GM23338 (cell line): ENCODE results near the gene TERT. TPM values are rescaled to one million over a fixed set of nuclear protein-coding genes. Genes with fewer than 3 reads are reported as not detected.

Experiments
- ATAC-seq: fragments of 200-7000 bp; cut with Tn5 transposase; 3 replicates; pipeline ENCODE4 v1.9.1; 2020
- DNase-seq: peaks from one replicate; pipeline ENCODE4 v3.0.0-alpha.2; 2015; ENCODE audit warnings: low spot score
- H2AFZ ChIP-seq: fragments of 200-600 bp; sonication (generic); 2 replicates; pipeline ENCODE4 v1.8.0; 2016; ENCODE audit warnings: antibody characterized with exemption, mild to moderate bottlenecking, moderate library complexity
- H3F3A ChIP-seq: fragments of 200-600 bp; sonication (generic); replicated peaks from 2 replicates; pipeline ENCODE4 v1.8.0; 2017; ENCODE audit warnings: antibody characterized with exemption, mixed run types, low read depth
- H3K27ac ChIP-seq: fragments of 200-600 bp; sonication (generic); 2 replicates; pipeline ENCODE4 v1.6.1; 2016; ENCODE audit warnings: low read depth
- H3K27me3 ChIP-seq: fragments of 200-600 bp; sonication (generic); 2 replicates; pipeline ENCODE4 v1.8.0; 2016; ENCODE audit warnings: mild to moderate bottlenecking, mixed run types, moderate library complexity; ENCODE audit not compliant: insufficient read depth
- H3K36me3 ChIP-seq: fragments of 200-600 bp; sonication (generic); 2 replicates; pipeline ENCODE4 v1.8.0; 2016; ENCODE audit warnings: mild to moderate bottlenecking; ENCODE audit not compliant: insufficient read depth
- H3K4me1 ChIP-seq: fragments of 200-600 bp; sonication (generic); 2 replicates; pipeline ENCODE4 v1.8.0; 2016; ENCODE audit warnings: mild to moderate bottlenecking, moderate library complexity; ENCODE audit not compliant: insufficient read depth
- H3K4me2 ChIP-seq: fragments of 200-600 bp; sonication (generic); 2 replicates; pipeline ENCODE4 v1.7.1; 2017; ENCODE audit warnings: mixed run types
- H3K4me3 ChIP-seq: fragments of 200-600 bp; sonication (generic); 2 replicates; pipeline ENCODE4 v1.6.1; 2016; ENCODE audit warnings: mixed run types
- H3K79me2 ChIP-seq: fragments of 200-600 bp; sonication (generic); replicated peaks from 2 replicates; pipeline ENCODE4 v1.8.0; 2017; ENCODE audit warnings: mild to moderate bottlenecking; ENCODE audit not compliant: insufficient read depth
- H3K9me2 ChIP-seq: fragments of 200-600 bp; sonication (generic); 2 replicates; pipeline ENCODE4 v1.8.0; 2017; ENCODE audit not compliant: insufficient read depth
- H4K20me1 ChIP-seq: fragments of 200-600 bp; sonication (generic); replicated peaks from 2 replicates; pipeline ENCODE4 v1.8.0; 2017; ENCODE audit warnings: mild to moderate bottlenecking; ENCODE audit not compliant: insufficient read depth
- H3K27ac Mint-ChIP-seq: 2 replicates; pipeline ENCODE4 v1.8.0; 2020; ENCODE audit warnings: inconsistent platforms, mild to moderate bottlenecking, moderate library complexity, mixed read lengths
- H3K27me3 Mint-ChIP-seq: 3 replicates; pipeline ENCODE4 v1.8.0; 2022; ENCODE audit warnings: low read depth, mild to moderate bottlenecking, moderate library complexity, mixed read lengths, inconsistent platforms; ENCODE audit not compliant: insufficient read depth, poor library complexity
- H3K36me3 Mint-ChIP-seq: 3 replicates; pipeline ENCODE4 v1.8.0; 2021; ENCODE audit warnings: low read depth, mild to moderate bottlenecking, inconsistent platforms, moderate library complexity, mixed read lengths
- H3K4me1 Mint-ChIP-seq: 3 replicates; pipeline ENCODE4 v1.8.0; 2020; ENCODE audit warnings: mild to moderate bottlenecking, inconsistent platforms, mixed read lengths
- H3K4me3 Mint-ChIP-seq: 3 replicates; pipeline ENCODE4 v1.8.0; 2021; ENCODE audit warnings: moderate library complexity, mild to moderate bottlenecking, inconsistent platforms, mixed read lengths
- H3K9me3 Mint-ChIP-seq: 3 replicates; pipeline ENCODE4 v1.8.0; 2020; ENCODE audit warnings: moderate library complexity, mild to moderate bottlenecking, inconsistent platforms, mixed read lengths
- REST ChIP-seq: IDR thresholded peaks from one replicate; pipeline ENCODE4 v1.6.1; 2018; ENCODE audit warnings: antibody characterized with exemption; ENCODE audit not compliant: unreplicated experiment
- ZNF114 ChIP-seq: fragments of 250-450 bp; sonication (Bioruptor Pico); IDR thresholded peaks from 2 replicates; pipeline ENCODE4 v1.5.0; 2020; ENCODE audit warnings: mild to moderate bottlenecking, moderate library complexity
- ZNF462 ChIP-seq: fragments of 250-450 bp; sonication (Bioruptor Pico); IDR thresholded peaks from 2 replicates; pipeline ENCODE4 v1.5.0; 2020; ENCODE audit warnings: mild to moderate bottlenecking, moderate library complexity
- polyA plus RNA-seq: library from polyadenylated mRNA; unstranded; fragments of >200 nt; fragmentation: Nextera tagmentation; extraction: Ambion mirVana; gene quantifications from 2 replicates; pipeline ENCODE4 v1.2.1, GENCODE V29; 2016
- total RNA-seq: library from RNA; depleted of rRNA; stranded (reverse); fragments of >200 nt; shearing (Covaris generic); gene quantifications from 2 replicates; pipeline ENCODE4 v1.2.3, GENCODE V29; 2014

Gene TERT
- total and polyA plus RNA-seq, 2 experiments from 2014 or later = 9.8 to 46.4 TPM

- Mint-ChIP-seq H3K4me1 (no peaks in the 10 kb centered on the region; the same call in 2 of the 3 replicates), H3K27me3 (peaks cover 9% of the 10 kb centered on the region), H3K27ac (no peak overlapping the region), H3K9me3 (peaks cover 8% of the 10 kb centered on the region; the same call in 2 of the 3 replicates), H3K4me3 (no peak overlapping the region), H3K36me3 (peaks cover 32% of the 10 kb centered on the region)
- Histone ChIP-seq H2AFZ (no peak overlapping the region), H3K36me3 (peaks cover 5% of the 10 kb centered on the region; the same call in 1 of the 2 replicates), H3K79me2 (no peaks in the 10 kb centered on the region), H3F3A (no peaks in the 10 kb centered on the region), H3K4me3 (no peak overlapping the region), H4K20me1 (no peaks in the 10 kb centered on the region), H3K4me2 (no peak overlapping the region), H3K27me3 (no peaks in the 10 kb centered on the region), H3K9me2 (no peaks in the 10 kb centered on the region), H3K4me1 (no peaks in the 10 kb centered on the region), H3K27ac (no peak overlapping the region)
- no peak for TF ChIP-seq ZNF114 (CRISPR knock-in tag)
- no peak for TF ChIP-seq REST
- no peak for TF ChIP-seq ZNF462 (CRISPR knock-in tag)
- ATAC-seq = no peak; the same call in 2 of the 3 replicates
- no peak for DNase-seq
These were observed 37.5 kb downstream of the TERT start for GRCh38 chr5:1257363-1257762.
